Activated CD8-positive, alpha-beta memory T cell treated with anti-CD3 and anti-CD28 coated beads for 36 hours (primary cell): ENCODE measurements around the gene NPLOC4. TPM values are rescaled to one million over a fixed set of nuclear protein-coding genes. Genes with fewer than 3 reads are reported as not detected.

Experiments used
- CTCF ChIA-PET: fragments of 350-600 bp; sonication (Branson Sonifier 250); formaldehyde crosslinking; loops from one replicate; lab custom pipeline; 2021; ENCODE audit warnings: antibody characterized with exemption; lab: Charles Lee
- POLR2A ChIA-PET: fragments of 350-600 bp; sonication (Branson Sonifier 250); formaldehyde crosslinking; loops from one replicate; lab custom pipeline; 2021; ENCODE audit warnings: antibody characterized with exemption; lab: Charles Lee
- total RNA-seq, 2 experiments: library from RNA; stranded (reverse); gene quantifications; one replicate each; pipeline ENCODE4 v1.2.3, GENCODE V29; 2021

Gene NPLOC4
- total RNA-seq, 2 experiments from 2014 or later: 114 to 119 TPM

GRCh38 chr17:81546906-81547613 lies 89.9 kb downstream of the NPLOC4 start:
- CTCF ChIA-PET: interaction anchor here (0.6 kb wide), 1 partner anchor 62 kb away, joined by 3 read pairs; no protein-coding TSS in a partner anchor
- POLR2A ChIA-PET: no interaction called here

DNA sequence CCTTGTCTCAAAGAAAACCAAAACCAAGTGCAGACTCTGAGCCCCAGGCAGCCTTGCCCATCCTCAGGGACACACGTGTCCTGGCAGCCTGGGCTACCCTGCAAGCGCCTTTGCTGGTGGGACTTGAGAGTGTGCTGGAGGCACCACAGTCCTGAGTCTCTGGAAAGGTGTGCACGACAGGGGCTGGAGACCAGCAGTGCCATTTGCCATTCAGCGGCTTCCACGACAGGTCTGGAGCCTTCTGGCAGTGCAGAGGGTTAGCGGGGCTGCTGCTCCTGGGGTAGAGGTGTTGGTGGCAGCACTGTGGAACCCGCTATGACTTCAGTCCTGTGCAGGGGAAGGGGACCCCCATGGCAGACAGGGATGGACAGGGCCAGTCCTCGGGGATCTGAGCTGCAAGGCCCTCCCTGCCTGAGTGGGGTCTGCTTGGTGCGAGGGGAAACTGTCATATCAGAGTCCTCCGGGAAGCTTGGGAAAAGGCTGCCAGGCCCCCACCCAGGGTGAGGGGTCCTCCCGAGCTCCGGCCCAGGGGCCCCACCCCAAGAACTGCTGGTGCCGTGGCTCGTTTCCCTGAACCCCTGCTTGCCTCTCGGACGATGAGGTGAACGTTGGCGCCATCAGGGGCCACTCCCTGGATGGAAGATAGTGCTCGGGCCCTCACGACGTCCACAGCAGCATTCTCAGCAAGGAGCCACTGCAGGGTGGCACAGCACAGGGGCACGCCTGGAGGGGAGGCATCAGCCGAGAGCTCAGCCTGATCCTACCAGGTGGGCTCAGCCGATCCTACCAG lies 91.6 kb downstream of the NPLOC4 start:
- ChIA-PET POLR2A (no interaction called here), CTCF (interaction anchor here (1.5 kb wide), 1 partner anchor 10 kb away, joined by 4 read pairs; no protein-coding TSS in a partner anchor)

DNA sequence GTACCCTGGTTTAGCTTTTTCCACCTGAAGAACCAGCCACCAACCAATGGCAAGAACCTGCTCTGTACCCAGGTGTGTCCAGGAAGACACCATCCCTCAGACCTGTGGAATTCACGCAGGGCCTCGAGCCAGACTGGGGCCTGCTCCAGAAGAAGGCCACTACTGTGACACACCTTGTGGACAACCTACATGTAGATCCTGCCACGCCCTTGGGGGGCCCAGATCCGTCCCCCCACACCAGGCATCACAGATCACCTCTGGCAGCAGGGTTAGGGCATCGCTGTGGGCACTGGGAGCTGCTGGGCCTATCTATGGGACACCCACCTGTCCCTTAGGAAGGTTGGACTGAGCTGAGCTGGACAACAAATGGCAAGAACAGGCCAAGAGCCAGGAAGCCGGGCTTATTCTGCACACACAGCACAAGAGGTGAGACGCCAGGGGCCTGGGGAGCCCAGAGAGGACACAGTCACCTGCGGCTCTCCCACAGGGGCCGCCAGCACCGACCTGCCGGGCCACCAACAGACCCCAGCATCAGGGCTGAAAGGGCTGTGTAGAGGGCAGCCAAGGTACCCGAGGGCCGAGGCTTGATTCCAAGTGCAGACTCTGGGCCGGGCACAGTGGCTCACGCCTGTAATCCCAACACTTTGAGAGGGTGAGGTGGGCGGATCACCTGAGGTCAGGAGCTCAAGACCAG lies 92.5 kb downstream of the NPLOC4 start:
- CTCF ChIA-PET: no interaction called here
- POLR2A ChIA-PET: no interaction called here

DNA sequence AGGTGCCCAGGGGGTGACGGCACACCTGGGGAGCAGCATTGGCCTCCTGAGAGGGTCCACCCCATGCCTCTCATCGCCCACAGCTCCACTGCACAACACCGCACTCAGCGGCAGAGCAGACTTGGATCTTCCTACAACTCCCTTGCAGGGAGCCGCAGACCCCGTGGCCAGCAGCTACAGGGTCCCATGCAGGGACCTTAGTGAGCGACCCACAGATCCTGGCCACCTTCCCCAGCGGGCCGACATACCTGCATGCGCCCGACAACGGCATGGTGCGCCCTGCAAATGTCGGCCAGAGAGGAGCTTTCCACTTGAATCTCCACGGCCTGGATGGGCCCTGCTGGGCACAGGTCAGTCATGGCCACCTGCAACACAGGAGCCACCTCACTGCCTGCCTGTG lies 93.2 kb downstream of the NPLOC4 start:
- POLR2A ChIA-PET: no interaction called here
- CTCF ChIA-PET: no interaction called here

- CTCF ChIA-PET: no interaction called here
- POLR2A ChIA-PET: interaction anchor here (1.0 kb wide), 1 partner anchor 9 kb away, joined by 4 read pairs; the partner anchor contains the start of gene FAAP100
These were observed 93.6 kb downstream of the NPLOC4 start for GRCh38 chr17:81543339-81543675.

DNA sequence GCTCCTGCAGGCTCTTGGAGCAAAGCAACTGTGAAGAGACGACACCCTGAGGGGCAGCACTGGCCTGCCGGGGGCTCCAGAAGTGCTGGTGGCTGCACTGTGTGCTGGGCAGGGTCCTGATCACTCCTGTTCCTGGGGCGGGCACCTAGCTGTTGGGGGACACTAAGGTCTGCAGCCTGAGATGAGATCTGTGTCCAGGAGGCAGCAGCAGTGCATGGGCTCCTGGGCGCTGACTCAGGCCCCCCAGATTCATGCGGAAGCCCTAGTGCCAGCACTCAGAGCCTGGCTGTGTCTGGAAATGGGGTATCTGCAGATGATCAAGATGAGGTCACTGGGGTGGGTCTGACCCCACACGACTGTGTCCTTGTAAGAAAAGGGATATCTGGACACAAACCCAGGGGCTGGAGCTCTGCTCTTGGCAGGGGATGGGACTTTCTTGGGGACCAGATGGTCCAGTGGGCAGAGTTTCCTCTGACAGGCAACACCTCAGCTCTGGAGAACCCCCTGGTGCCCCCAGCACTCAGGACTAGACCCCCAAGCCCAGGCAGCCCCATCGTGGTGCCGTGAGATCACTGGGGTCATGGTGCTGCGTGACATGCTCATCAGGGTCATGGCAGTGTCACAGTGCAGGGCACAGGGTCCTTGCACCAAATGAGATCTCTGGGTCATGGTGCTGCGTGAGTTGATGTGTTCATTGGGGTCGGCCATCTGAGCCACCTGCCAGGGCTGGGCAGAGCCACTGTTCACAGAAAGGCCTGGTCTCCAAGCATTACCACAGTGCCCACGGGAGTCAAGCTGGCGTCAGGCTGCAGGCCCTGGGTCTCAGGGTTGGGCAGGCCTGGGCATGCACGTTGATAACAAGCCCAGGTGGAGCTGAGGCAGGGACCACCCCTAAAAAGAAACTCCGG lies 94.2 kb downstream of the NPLOC4 start:
- CTCF ChIA-PET: no interaction called here
- POLR2A ChIA-PET: interaction anchor here (1.0 kb wide), 1 partner anchor 9 kb away, joined by 4 read pairs; the partner anchor contains the start of gene FAAP100

DNA sequence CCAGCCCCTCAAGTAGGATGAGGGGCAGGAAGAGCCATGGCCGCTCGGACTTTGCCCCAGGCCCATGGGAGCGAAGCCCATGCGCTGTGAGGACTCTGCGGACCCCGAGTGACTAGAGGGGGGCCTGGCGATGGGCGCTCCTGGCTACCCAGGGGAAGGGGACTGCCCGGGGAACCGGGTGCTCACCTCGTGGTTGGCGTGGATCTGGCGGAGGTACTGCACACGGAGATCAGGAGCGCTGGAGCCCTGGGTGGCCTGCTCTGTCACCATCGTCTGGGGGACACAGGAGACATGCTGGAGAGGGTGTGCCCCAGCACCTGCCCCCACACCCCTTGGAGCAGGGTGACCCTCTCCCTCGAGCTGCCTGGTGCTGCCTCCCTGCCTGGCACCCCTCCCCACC lies 95.8 kb downstream of the NPLOC4 start:
- POLR2A ChIA-PET: no interaction called here
- CTCF ChIA-PET: no interaction called here

DNA sequence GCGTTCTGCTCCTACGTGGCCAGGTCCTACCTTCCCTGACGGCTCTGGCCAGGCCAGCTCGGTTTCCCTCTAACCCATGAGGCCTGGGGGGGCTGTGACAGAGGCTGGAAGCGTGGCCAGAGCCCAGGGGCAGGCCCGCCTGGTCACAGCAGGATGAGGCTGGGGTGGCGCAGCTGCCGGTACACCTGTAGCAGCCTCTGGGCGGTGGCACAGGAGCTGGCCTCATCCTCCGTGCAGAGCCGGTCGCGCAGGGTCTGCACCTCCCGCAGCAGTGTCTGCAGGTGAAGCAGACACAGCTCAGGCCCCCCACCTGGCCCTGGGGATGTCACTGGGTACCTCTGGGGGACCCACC lies 96.3 kb downstream of the NPLOC4 start:
- POLR2A ChIA-PET: no interaction called here

DNA sequence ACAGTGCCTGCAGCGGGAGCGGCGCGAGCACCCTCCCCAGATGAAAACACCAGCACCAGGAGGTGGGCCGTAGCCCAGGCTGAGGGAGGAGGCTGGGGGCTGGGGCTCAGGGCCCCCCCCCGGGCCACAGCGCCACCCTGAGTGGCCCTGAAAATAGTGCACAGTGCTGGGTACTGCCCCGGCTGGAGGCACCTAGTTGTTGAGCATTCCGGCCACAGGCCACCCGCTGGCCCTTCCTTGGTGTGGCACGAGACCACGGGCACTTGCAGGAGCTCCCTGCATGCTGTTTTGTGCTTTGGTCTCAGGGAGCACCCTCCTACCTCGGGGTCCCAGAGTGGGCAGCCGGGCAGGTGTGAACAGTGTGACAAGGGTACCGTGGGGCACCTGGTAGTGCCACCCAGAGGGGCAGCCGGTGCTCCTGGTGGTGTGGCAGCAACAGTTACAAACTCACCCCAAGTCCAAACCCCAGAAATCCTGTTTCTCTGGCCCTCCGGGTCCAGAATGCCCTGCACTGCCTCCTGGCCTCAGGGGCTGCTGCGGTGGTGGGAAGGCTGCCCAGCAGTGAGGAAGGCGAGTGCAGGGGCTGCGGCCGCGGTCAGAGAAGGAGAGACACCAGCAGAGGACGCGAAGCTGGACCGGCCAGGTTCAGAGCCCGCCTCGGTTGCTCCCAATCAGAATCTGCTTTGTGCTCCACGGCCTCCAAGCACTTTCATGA lies 96.8 kb downstream of the NPLOC4 start:
- POLR2A ChIA-PET: no interaction called here
- CTCF ChIA-PET: no interaction called here

More for the DNA sequence above, 96.3 kb downstream of the NPLOC4 start:
- CTCF ChIA-PET: no interaction called here

DNA sequence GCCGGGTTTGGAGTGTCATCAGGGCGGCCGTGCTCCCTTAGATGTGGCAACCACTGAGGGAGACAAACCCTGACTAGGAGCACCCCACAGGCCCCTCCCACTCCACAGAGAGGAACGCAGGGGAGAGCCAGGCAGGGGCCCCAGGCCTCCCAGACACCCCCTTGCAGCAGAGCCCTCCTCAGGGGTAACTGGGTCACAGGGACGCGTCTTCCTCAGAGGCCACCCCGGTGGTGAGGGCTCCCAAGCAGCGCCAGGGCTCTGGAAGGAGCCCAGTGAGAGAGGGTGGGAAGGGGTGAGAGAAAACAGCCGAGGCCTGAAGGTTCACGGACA lies 97.4 kb downstream of the NPLOC4 start:
- CTCF ChIA-PET: no interaction called here
- POLR2A ChIA-PET: no interaction called here

GRCh38 chr17:81538651-81539570 lies 98.0 kb downstream of the NPLOC4 start:
- ChIA-PET CTCF (no interaction called here), POLR2A (interaction anchor here (1.1 kb wide), 1 partner anchor 13 kb away, joined by 4 read pairs; the partner anchor contains the start of gene FAAP100)

DNA sequence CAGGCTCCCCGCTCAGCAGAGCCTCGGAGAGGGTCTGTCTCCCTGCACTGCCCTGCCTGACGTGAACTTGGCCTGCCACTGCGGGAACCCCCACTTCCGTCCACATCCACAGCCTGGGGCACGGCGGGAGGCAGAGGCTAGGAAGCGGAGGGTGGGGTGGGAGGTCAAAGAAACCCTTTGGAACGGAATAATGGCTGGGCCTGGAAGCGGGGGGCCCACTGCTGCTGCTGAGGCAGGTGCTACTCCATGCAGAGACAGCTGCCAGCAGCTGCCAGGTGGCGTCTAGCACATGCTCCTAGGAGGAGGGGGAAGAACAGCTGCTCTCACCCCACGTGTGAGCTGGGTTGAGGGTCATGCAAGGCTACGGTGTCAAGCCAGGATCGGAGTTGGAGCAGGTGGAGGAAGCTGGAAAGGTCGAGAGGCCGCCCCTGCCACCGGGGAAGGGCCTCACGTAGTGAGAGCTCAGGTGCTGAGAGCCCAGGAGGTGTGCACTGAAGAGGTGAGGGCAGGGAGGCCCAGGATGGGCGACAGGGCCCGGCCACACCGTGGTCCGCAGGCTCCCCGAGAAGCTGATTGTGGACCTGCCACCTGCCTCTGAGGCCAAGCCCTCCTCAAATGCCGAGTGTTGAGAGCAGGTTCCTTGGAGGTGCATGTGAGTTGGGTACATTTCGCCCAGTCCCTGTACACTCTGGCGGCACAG lies 98.9 kb downstream of the NPLOC4 start:
- POLR2A ChIA-PET: interaction anchor here (0.7 to 1.1 kb wide), 2 partner anchors 14 to 23 kb away, joined by 3 to 4 read pairs; partner anchors contain the start of gene FAAP100

GRCh38 chr17:81537343-81537855 lies 99.5 kb downstream of the NPLOC4 start:
- CTCF ChIA-PET: interaction anchor here (1.2 kb wide), 1 partner anchor 13 kb away, joined by 3 read pairs; no protein-coding TSS in a partner anchor
- POLR2A ChIA-PET: interaction anchor here (0.7 to 1.1 kb wide), 2 partner anchors 15 to 22 kb away, joined by 3 to 4 read pairs; partner anchors contain the start of gene FAAP100

More for the DNA sequence above, 98.9 kb downstream of the NPLOC4 start:
- CTCF ChIA-PET: interaction anchor here (1.2 kb wide), 1 partner anchor 13 kb away, joined by 3 read pairs; no protein-coding TSS in a partner anchor

- ChIA-PET CTCF (interaction anchor here (1.0 to 1.2 kb wide), 2 partner anchors 14 to 18 kb away, joined by 3 to 4 read pairs; no protein-coding TSS in a partner anchor), POLR2A (interaction anchor here (0.7 to 0.9 kb wide), 2 partner anchors 23 to 28 kb away, joined by 3 to 4 read pairs; no protein-coding TSS in a partner anchor)
These were observed 100.3 kb downstream of the NPLOC4 start for GRCh38 chr17:81536299-81537290.
